GM10248 (cell line): Measurements from ENCODE around the gene COL16A1.

Experiments used
- CTCF ChIA-PET: fragments of 300-600 bp; sonication (Branson Sonifier 250); formaldehyde crosslinking; extraction: SDS; loops from one replicate; lab custom pipeline; 2021; ENCODE audit warnings: antibody characterized with exemption; lab: Yijun Ruan, JAX
- POLR2A ChIA-PET: fragments of 350-650 bp; sonication (Branson Sonifier 250); formaldehyde crosslinking; extraction: SDS; loops from one replicate; lab custom pipeline; 2020; ENCODE audit warnings: antibody characterized with exemption; lab: Yijun Ruan, JAX
- DNase-seq: peaks from one replicate; pipeline ENCODE4 v3.0.0; 2012; ENCODE audit errors: extremely low spot score
- TF ChIP-seq, protein P1 (sequence below): IDR thresholded peaks from 2 replicates; pipeline ENCODE4 v1.5.1; 2012; ENCODE audit warnings: mild to moderate bottlenecking, low read depth; ENCODE audit errors: extremely low read depth, missing control alignments, control extremely low read depth

The COL16A1 gene

DNA sequence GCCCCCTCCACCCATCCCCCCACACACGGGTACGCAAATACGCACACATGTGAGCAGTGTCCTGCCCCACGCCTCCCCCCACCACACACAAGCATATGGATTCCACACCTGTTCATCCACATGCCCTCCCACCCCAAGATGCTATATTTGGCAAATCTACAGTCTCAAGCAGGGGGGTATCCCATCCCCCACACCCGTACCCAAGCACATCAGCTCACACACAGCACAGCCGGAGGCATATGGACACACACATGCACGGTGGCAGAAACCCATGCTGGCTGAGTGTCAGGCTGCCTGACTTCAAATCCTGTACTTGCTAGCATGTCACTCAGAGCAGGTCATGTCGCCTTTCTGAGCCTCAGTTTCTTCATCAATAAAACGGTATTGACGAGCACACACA lies 10.6 kb downstream of the COL16A1 start:
- CTCF ChIA-PET, result interaction anchor here (0.8 to 1.4 kb wide), 2 partner anchors 12 to 23 kb away, joined by 3 read pairs; no protein-coding TSS in a partner anchor
- TF ChIP-seq, protein P1, sequence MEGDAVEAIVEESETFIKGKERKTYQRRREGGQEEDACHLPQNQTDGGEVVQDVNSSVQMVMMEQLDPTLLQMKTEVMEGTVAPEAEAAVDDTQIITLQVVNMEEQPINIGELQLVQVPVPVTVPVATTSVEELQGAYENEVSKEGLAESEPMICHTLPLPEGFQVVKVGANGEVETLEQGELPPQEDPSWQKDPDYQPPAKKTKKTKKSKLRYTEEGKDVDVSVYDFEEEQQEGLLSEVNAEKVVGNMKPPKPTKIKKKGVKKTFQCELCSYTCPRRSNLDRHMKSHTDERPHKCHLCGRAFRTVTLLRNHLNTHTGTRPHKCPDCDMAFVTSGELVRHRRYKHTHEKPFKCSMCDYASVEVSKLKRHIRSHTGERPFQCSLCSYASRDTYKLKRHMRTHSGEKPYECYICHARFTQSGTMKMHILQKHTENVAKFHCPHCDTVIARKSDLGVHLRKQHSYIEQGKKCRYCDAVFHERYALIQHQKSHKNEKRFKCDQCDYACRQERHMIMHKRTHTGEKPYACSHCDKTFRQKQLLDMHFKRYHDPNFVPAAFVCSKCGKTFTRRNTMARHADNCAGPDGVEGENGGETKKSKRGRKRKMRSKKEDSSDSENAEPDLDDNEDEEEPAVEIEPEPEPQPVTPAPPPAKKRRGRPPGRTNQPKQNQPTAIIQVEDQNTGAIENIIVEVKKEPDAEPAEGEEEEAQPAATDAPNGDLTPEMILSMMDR, result no peak
- no peak for DNase-seq
- POLR2A ChIA-PET, result no interaction called here

DNA sequence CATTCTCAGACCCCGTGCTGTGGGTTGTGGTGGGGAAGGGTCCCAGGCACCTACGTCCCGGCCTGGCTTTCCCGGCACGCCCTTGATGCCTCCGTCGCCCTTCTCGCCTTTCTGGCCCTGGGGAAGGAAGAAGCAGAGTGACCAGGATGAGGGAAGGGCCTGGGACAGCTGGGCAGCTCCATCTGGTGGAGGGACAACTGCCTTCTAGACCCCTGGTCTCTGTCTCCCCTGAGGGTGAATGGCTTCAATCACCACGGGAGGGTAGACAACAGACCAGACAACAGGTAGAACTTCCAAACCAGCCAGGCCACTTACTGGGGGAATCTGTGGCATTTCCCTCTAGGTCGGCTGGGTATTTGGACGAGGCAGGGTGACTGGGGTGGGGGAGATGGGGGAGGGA lies 11.9 kb downstream of the COL16A1 start:
- ChIA-PET POLR2A (no interaction called here), CTCF (no interaction called here)
- DNase-seq, result no peak
- TF ChIP-seq, protein P1, result no peak

DNA sequence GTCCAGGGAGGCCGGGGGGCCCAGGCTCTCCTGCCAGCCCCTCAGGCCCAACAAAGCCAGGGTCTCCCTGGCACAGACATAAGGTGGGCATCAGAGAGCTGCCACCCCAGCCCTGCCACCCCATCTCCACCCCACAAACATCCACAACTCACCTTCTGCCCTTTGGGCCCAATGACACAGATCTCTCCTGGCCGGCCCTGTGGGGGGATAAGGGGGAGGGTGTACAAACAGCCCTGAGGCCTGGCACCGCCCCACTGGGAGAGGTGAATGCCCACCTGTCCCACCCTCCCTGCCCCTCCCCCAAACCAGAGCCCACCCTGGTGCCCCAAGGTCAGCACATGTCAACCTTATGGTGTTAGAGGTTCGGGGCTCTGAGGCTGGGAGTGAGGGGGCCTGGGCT lies 12.4 kb downstream of the COL16A1 start:
- CTCF ChIA-PET, result interaction anchor here (1.2 kb wide), 1 partner anchor 24 kb away, joined by 4 read pairs; no protein-coding TSS in a partner anchor
- POLR2A ChIA-PET, result no interaction called here
- DNase-seq, result no peak
- TF ChIP-seq, protein P1, result no peak

DNA sequence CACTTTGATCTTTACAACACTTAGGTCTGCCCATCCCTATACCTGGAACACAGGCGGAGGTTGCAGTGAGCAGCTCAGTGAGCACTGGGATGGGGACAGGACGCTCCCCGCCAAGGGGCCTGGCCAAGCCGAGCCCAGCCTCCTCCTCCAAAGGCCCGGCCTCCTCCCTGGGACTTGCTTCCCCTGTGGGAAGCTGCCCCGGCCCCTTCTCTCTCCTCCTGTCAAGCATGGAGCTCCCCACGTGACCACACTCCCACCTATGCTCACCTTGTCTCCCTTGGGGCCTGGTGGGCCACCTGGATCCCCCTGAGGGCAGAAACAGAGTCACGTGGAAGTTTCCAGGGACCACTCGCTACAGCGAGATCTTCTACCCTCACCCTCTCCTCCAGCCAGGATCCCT lies 12.9 kb downstream of the COL16A1 start:
- TF ChIP-seq, protein P1, result no peak
- ChIA-PET POLR2A (no interaction called here), CTCF (interaction anchor here (1.2 kb wide), 1 partner anchor 24 kb away, joined by 4 read pairs; no protein-coding TSS in a partner anchor)
- no peak for DNase-seq

DNA sequence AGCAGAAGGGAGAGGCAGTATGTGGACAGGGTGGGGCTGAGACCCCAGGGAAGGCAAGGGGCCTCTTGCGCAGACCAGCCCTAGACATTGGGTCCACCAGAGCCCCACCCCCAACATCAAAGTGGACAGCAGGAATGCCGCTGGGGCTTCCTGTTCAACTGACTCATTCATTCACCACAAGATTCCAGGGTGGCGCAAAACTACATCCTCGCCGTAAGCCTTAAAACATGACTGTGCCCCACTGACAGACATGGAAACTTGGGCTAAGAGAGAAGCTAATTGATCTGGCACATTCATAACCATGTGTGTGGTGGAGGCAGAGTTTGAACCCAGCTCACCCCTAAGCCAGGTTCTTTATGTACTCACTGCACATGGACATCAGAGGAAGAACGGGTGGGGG lies 14.0 kb downstream of the COL16A1 start:
- ChIA-PET CTCF (interaction anchor here (1.2 to 1.4 kb wide), 2 partner anchors 15 to 22 kb away, joined by 3 to 6 read pairs; no protein-coding TSS in a partner anchor), POLR2A (interaction anchor here (0.6 kb wide), 1 partner anchor 141 kb away, joined by 3 read pairs; no protein-coding TSS in a partner anchor)
- TF ChIP-seq, protein P1, result no peak
- no peak for DNase-seq

DNA sequence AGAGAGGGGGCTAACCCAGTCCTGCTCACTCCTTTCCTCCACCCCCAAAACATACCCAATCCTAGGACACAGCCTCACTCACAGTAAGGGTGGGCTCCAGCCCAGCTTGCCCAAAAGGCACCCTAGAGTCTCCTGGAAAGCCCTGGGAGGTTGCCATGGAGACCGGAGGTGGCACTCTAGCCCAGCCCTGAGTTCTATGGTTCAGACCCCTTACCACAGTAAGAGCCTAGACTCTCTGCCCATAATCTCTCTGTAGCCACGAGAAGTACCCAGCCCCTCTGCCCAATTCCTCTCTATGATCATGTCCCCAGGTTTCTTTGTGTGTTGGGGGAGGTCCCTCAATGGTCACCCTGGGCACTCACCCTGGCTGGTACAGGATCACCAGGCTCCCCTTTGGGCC lies 14.4 kb downstream of the COL16A1 start:
- ChIA-PET POLR2A (no interaction called here), CTCF (interaction anchor here (1.2 to 1.4 kb wide), 2 partner anchors 15 to 23 kb away, joined by 3 to 6 read pairs; no protein-coding TSS in a partner anchor)
- no peak for DNase-seq
- TF ChIP-seq, protein P1, result no peak
